ENCODE data around the gene TSKU.

Gene TSKU

GRCh38 chr11:76793391-76794291 lies 10.5 kb downstream of the TSKU start:
- no peaks in the 10 kb centered on the region for H3K36me3 Mint-ChIP-seq (ENCODE audit: low read depth)
- peaks cover 32% of the 10 kb centered on the region for H3K27me3 Mint-ChIP-seq
- no peak overlapping the region for H3K4me3 Mint-ChIP-seq
- intact Hi-C loops (cut with micrococcal nuclease): no loop called here
- no peaks in the 10 kb centered on the region for H3K9me3 Mint-ChIP-seq
- H3K27ac Mint-ChIP-seq: no peak overlapping the region
- H3K4me1 Mint-ChIP-seq (ENCODE audit: low read depth): peaks cover 10% of the 10 kb centered on the region

GRCh38 chr11:76794371-76795289 lies 11.5 kb downstream of the TSKU start:
- peaks cover 20% of the 10 kb centered on the region for H3K4me1 Mint-ChIP-seq (ENCODE audit: low read depth)
- H3K9me3 Mint-ChIP-seq: no peaks in the 10 kb centered on the region
- H3K27me3 Mint-ChIP-seq: peaks cover 34% of the 10 kb centered on the region
- H3K36me3 Mint-ChIP-seq (ENCODE audit: low read depth): no peaks in the 10 kb centered on the region
- H3K27ac Mint-ChIP-seq: no peak overlapping the region
- no peak overlapping the region for H3K4me3 Mint-ChIP-seq
- intact Hi-C loops (cut with micrococcal nuclease): no loop called here

GRCh38 chr11:76795290-76795935 lies 12.3 kb downstream of the TSKU start:
- no peaks in the 10 kb centered on the region for H3K9me3 Mint-ChIP-seq
- H3K27ac Mint-ChIP-seq: no peak overlapping the region
- H3K4me1 Mint-ChIP-seq (ENCODE audit: low read depth): peaks cover 20% of the 10 kb centered on the region
- peaks cover 39% of the 10 kb centered on the region for H3K27me3 Mint-ChIP-seq
- no peak overlapping the region for H3K4me3 Mint-ChIP-seq
- H3K36me3 Mint-ChIP-seq (ENCODE audit: low read depth): no peaks in the 10 kb centered on the region
- intact Hi-C loops (cut with micrococcal nuclease): no loop called here

- peaks cover 20% of the 10 kb centered on the region for H3K4me1 Mint-ChIP-seq (ENCODE audit: low read depth)
- no peaks in the 10 kb centered on the region for H3K36me3 Mint-ChIP-seq (ENCODE audit: low read depth)
- H3K27ac Mint-ChIP-seq: no peak overlapping the region
- intact Hi-C loops (cut with micrococcal nuclease): no loop called here
- H3K9me3 Mint-ChIP-seq: no peaks in the 10 kb centered on the region
- H3K27me3 Mint-ChIP-seq: peaks cover 36% of the 10 kb centered on the region
- H3K4me3 Mint-ChIP-seq: no peak overlapping the region
These were observed 12.8 kb downstream of the TSKU start for GRCh38 chr11:76795936-76796441.

- Mint-ChIP-seq H3K27ac (no peak overlapping the region), H3K4me1 (ENCODE audit: low read depth) (peaks cover 20% of the 10 kb centered on the region), H3K27me3 (peaks cover 32% of the 10 kb centered on the region), H3K4me3 (no peak overlapping the region), H3K36me3 (ENCODE audit: low read depth) (no peaks in the 10 kb centered on the region), H3K9me3 (no peaks in the 10 kb centered on the region)
- intact Hi-C loops (cut with micrococcal nuclease): no loop called here
These were observed 13.5 kb downstream of the TSKU start for GRCh38 chr11:76796511-76797198.

- intact Hi-C loops (cut with micrococcal nuclease): no loop called here
- H3K9me3 Mint-ChIP-seq: no peaks in the 10 kb centered on the region
- no peaks in the 10 kb centered on the region for H3K36me3 Mint-ChIP-seq (ENCODE audit: low read depth)
- H3K4me1 Mint-ChIP-seq (ENCODE audit: low read depth): peaks cover 12% of the 10 kb centered on the region
- H3K27ac Mint-ChIP-seq: no peak overlapping the region
- peaks cover 29% of the 10 kb centered on the region for H3K27me3 Mint-ChIP-seq
- no peak overlapping the region for H3K4me3 Mint-ChIP-seq
These were observed 14.4 kb downstream of the TSKU start for GRCh38 chr11:76797341-76798201.

GRCh38 chr11:76798202-76798581 lies 15.0 kb downstream of the TSKU start:
- H3K27me3 Mint-ChIP-seq: peaks cover 28% of the 10 kb centered on the region
- peak overlapping the region; percentile 8 for H3K27ac Mint-ChIP-seq
- intact Hi-C loops (cut with micrococcal nuclease): no loop called here
- no peak overlapping the region for H3K4me3 Mint-ChIP-seq
- H3K9me3 Mint-ChIP-seq: no peaks in the 10 kb centered on the region
- peaks cover 13% of the 10 kb centered on the region for H3K4me1 Mint-ChIP-seq (ENCODE audit: low read depth)
- no peaks in the 10 kb centered on the region for H3K36me3 Mint-ChIP-seq (ENCODE audit: low read depth)

GRCh38 chr11:76798671-76799065 lies 15.5 kb downstream of the TSKU start:
- peaks cover 18% of the 10 kb centered on the region for H3K4me1 Mint-ChIP-seq (ENCODE audit: low read depth)
- peak overlapping the region; percentile 48 for H3K4me3 Mint-ChIP-seq
- no peaks in the 10 kb centered on the region for H3K9me3 Mint-ChIP-seq
- no peaks in the 10 kb centered on the region for H3K36me3 Mint-ChIP-seq (ENCODE audit: low read depth)
- peaks cover 31% of the 10 kb centered on the region for H3K27me3 Mint-ChIP-seq
- intact Hi-C loops (cut with micrococcal nuclease): loop anchor here (1.0 kb wide), 1 partner anchor 64 kb away; no protein-coding TSS in a partner anchor
- H3K27ac Mint-ChIP-seq: peak overlapping the region; percentile 8

GRCh38 chr11:76799066-76799804 lies 16.1 kb downstream of the TSKU start:
- Mint-ChIP-seq H3K27me3 (peaks cover 33% of the 10 kb centered on the region), H3K4me1 (ENCODE audit: low read depth) (peaks cover 23% of the 10 kb centered on the region), H3K27ac (peak overlapping the region; percentile 8), H3K36me3 (ENCODE audit: low read depth) (no peaks in the 10 kb centered on the region), H3K4me3 (peak overlapping the region; percentile 52), H3K9me3 (no peaks in the 10 kb centered on the region)
- intact Hi-C loops (cut with micrococcal nuclease): loop anchor here (1.0 kb wide), 1 partner anchor 65 kb away; no protein-coding TSS in a partner anchor

- Mint-ChIP-seq H3K27ac (no peak overlapping the region), H3K27me3 (peaks cover 45% of the 10 kb centered on the region), H3K36me3 (ENCODE audit: low read depth) (no peaks in the 10 kb centered on the region), H3K4me3 (no peak overlapping the region), H3K9me3 (no peaks in the 10 kb centered on the region), H3K4me1 (ENCODE audit: low read depth) (peaks cover 33% of the 10 kb centered on the region)
- intact Hi-C loops (cut with micrococcal nuclease): no loop called here
These were observed 17.5 kb downstream of the TSKU start for GRCh38 chr11:76800466-76801200.

GRCh38 chr11:76801225-76801624 lies 18.1 kb downstream of the TSKU start:
- no peaks in the 10 kb centered on the region for H3K9me3 Mint-ChIP-seq
- no peaks in the 10 kb centered on the region for H3K36me3 Mint-ChIP-seq (ENCODE audit: low read depth)
- no peak overlapping the region for H3K27ac Mint-ChIP-seq
- H3K4me1 Mint-ChIP-seq (ENCODE audit: low read depth): peaks cover 35% of the 10 kb centered on the region
- H3K4me3 Mint-ChIP-seq: no peak overlapping the region
- intact Hi-C loops (cut with micrococcal nuclease): no loop called here
- peaks cover 49% of the 10 kb centered on the region for H3K27me3 Mint-ChIP-seq
